H1 (cell line): ENCODE data around the gene DMAC2. TPM values are rescaled to one million over a fixed set of nuclear protein-coding genes. Genes with fewer than 3 reads are reported as not detected.
A peak's percentile ranks its signal among the peaks of the same experiment; 100 is the strongest.

Source experiments
- CTCF ChIA-PET: fragments of 300-600 bp; sonication (Branson Sonifier 250); formaldehyde crosslinking; loops from one replicate; lab custom pipeline; 2021; ENCODE audit not compliant: partially characterized antibody; lab: Charles Lee
- POLR2A ChIA-PET: fragments of 300-600 bp; sonication (Branson Sonifier 250); formaldehyde crosslinking; loops from one replicate; lab custom pipeline; 2021; ENCODE audit warnings: inconsistent platforms; ENCODE audit not compliant: partially characterized antibody; lab: Charles Lee
- DNase-seq, 2 experiments: peaks; one replicate each; pipeline versions ENCODE4 v3.0.0 to v3.0.0-alpha.2; 2010 to 2022; ENCODE audit warnings: low spot score in 2 of 2, low read depth in 1 of 2, mixed read lengths in 1 of 2
- FAIRE-seq: peaks from 2 replicates; lab custom pipeline; 2011; peaks lifted over from hg19 to GRCh38; lab: Jason Lieb, UNC
- H2AFZ ChIP-seq: 2 replicates; pipeline ENCODE4 v1.8.1; 2012; ENCODE audit warnings: low read length, inconsistent platforms
- H2AK5ac ChIP-seq: 2 replicates; pipeline ENCODE4 v1.6.1; 2013; ENCODE audit warnings: low read depth, low read length
- H2BK120ac ChIP-seq: replicated peaks from 2 replicates; pipeline ENCODE3; 2013; ENCODE audit warnings: low read depth, low read length, inconsistent platforms
- H2BK12ac ChIP-seq: 2 replicates; pipeline ENCODE4 v1.6.1; 2013; ENCODE audit warnings: low read depth, low read length
- H2BK15ac ChIP-seq: 2 replicates; pipeline ENCODE4 v1.6.1; 2013; ENCODE audit warnings: low read length
- H2BK20ac ChIP-seq: 2 replicates; pipeline ENCODE4 v1.6.1; 2013; ENCODE audit warnings: low read length
- H2BK5ac ChIP-seq: 2 replicates; pipeline ENCODE4 v1.6.1; 2013; ENCODE audit warnings: low read depth, low read length
- H3K14ac ChIP-seq: 2 replicates; pipeline ENCODE4 v1.6.1; 2013; ENCODE audit warnings: inconsistent platforms; ENCODE audit not compliant: insufficient read length
- H3K18ac ChIP-seq: 2 replicates; pipeline ENCODE4 v1.6.1; 2013; ENCODE audit warnings: low read length; ENCODE audit errors: extremely low read depth
- H3K23ac ChIP-seq: 2 replicates; pipeline ENCODE4 v1.6.1; 2013; ENCODE audit warnings: inconsistent platforms; ENCODE audit not compliant: insufficient read length
- H3K23me2 ChIP-seq: 2 replicates; pipeline ENCODE4 v1.6.1; 2013; ENCODE audit warnings: low read depth, low read length
- H3K27ac ChIP-seq: 2 replicates; pipeline ENCODE4 v1.6.1; 2011; ENCODE audit warnings: low read depth, low read length, inconsistent platforms
- H3K27me3 ChIP-seq, 4 experiments: replicated peaks in 1 of 4; 1 replicate in 1 of 4; 2 replicates in 3 of 4; pipeline versions ENCODE4 v1.6.1 to v1.8.1; 2011 to 2013; ENCODE audit warnings: low read length in 3 of 4, mild to moderate bottlenecking in 3 of 4, inconsistent platforms in 2 of 4, mixed read lengths in 2 of 4, moderate library complexity in 1 of 4; ENCODE audit not compliant: control insufficient read depth in 3 of 4, insufficient read depth in 3 of 4; ENCODE audit errors: extremely low read depth in 1 of 4
- H3K36me3 ChIP-seq, 4 experiments: 2 replicates each; pipeline versions ENCODE4 v1.6.1 to v1.8.1; 2011 to 2013; ENCODE audit warnings: mild to moderate bottlenecking in 4 of 4, low read length in 3 of 4, moderate library complexity in 2 of 4, control low read depth in 1 of 4, inconsistent platforms in 1 of 4; ENCODE audit not compliant: insufficient read depth in 4 of 4, control insufficient read depth in 2 of 4
- H3K4ac ChIP-seq: replicated peaks from 2 replicates; pipeline ENCODE3; 2013; ENCODE audit warnings: low read length, low read depth, mixed read lengths, inconsistent platforms; ENCODE audit not compliant: insufficient read length
- H3K4me1 ChIP-seq, 4 experiments: replicated peaks in 1 of 4; 1 replicate in 1 of 4; 2 replicates in 3 of 4; pipeline versions ENCODE4 v1.6.1 to v1.8.1; 2011 to 2013; ENCODE audit warnings: low read length in 3 of 4, inconsistent platforms in 2 of 4, mixed read lengths in 1 of 4; ENCODE audit not compliant: insufficient read depth in 4 of 4, control insufficient read depth in 3 of 4
- H3K4me2 ChIP-seq, 2 experiments: 2 replicates each; pipeline versions ENCODE4 v1.6.1 to v1.8.1; 2011 to 2013; ENCODE audit warnings: low read depth in 2 of 2, low read length in 2 of 2, control low read depth in 1 of 2, inconsistent platforms in 1 of 2, mild to moderate bottlenecking in 1 of 2; ENCODE audit not compliant: insufficient read depth in 1 of 2
- H3K4me3 ChIP-seq, 4 experiments: fragments of 200-600, 300-600 bp in 1 of 4; sonication (generic), shearing (Covaris generic), sonication (Bioruptor Twin) in 1 of 4; 2 replicates each; pipeline versions ENCODE4 v1.5.1 to v1.8.1; 2011 to 2016; ENCODE audit warnings: low read length in 4 of 4, low read depth in 3 of 4, control low read depth in 2 of 4, inconsistent platforms in 2 of 4, mild to moderate bottlenecking in 2 of 4, mixed read lengths in 1 of 4, moderate library complexity in 1 of 4; ENCODE audit not compliant: insufficient read depth in 2 of 4; ENCODE audit errors: extremely low read depth in 1 of 4
- H3K56ac ChIP-seq: replicated peaks from 2 replicates; pipeline ENCODE3; 2013; ENCODE audit warnings: low read depth, mild to moderate bottlenecking, mixed read lengths, low read length, inconsistent platforms; ENCODE audit not compliant: insufficient read length
- H3K79me1 ChIP-seq: 2 replicates; pipeline ENCODE4 v1.6.1; 2013; ENCODE audit warnings: low read depth, low read length, control low read depth
- H3K79me2 ChIP-seq, 2 experiments: 2 replicates each; pipeline versions ENCODE4 v1.6.1 to v1.8.1; 2012 to 2013; ENCODE audit warnings: low read length in 2 of 2, mild to moderate bottlenecking in 2 of 2, inconsistent platforms in 1 of 2; ENCODE audit not compliant: insufficient read depth in 2 of 2, control insufficient read depth in 1 of 2
- H3K9ac ChIP-seq, 4 experiments: replicated peaks in 1 of 4; 1 replicate in 1 of 4; 2 replicates in 3 of 4; pipeline versions ENCODE4 v1.6.1 to v1.8.1; 2011 to 2013; ENCODE audit warnings: low read depth in 3 of 4, low read length in 3 of 4, control low read depth in 2 of 4, mild to moderate bottlenecking in 2 of 4, moderate library complexity in 2 of 4, inconsistent platforms in 1 of 4; ENCODE audit errors: extremely low read depth in 1 of 4
- H3K9me3 ChIP-seq, 2 experiments: 2 replicates each; pipeline versions ENCODE4 v1.6.1 to v1.8.1; 2012 to 2013; ENCODE audit warnings: mild to moderate bottlenecking in 2 of 2, moderate library complexity in 2 of 2, control low read depth in 1 of 2, inconsistent platforms in 1 of 2, low read depth in 1 of 2, low read length in 1 of 2, mixed read lengths in 1 of 2; ENCODE audit not compliant: insufficient read depth in 2 of 2
- H4K20me1 ChIP-seq, 2 experiments: replicated peaks in 1 of 2; 2 replicates each; pipeline versions ENCODE3 to v1.8.1; 2011 to 2013; ENCODE audit warnings: inconsistent platforms in 2 of 2, low read length in 2 of 2, mild to moderate bottlenecking in 1 of 2; ENCODE audit not compliant: insufficient read depth in 2 of 2, control insufficient read depth in 1 of 2
- H4K5ac ChIP-seq: 2 replicates; pipeline ENCODE4 v1.6.1; 2013; ENCODE audit warnings: low read length, low read depth, mixed read lengths, inconsistent platforms; ENCODE audit not compliant: insufficient read length
- H4K8ac ChIP-seq: 2 replicates; pipeline ENCODE4 v1.8.0; 2013; ENCODE audit warnings: mild to moderate bottlenecking, moderate library complexity, low read length, inconsistent platforms; ENCODE audit not compliant: insufficient read depth; ENCODE audit errors: extremely low read depth
- H4K91ac ChIP-seq: replicated peaks from 2 replicates; pipeline ENCODE3; 2013; ENCODE audit warnings: low read length, mixed read lengths, inconsistent platforms; ENCODE audit not compliant: insufficient read length
- CBX8 ChIP-seq: fragments of 300-800, 300-1000 bp; sonication (generic); IDR thresholded peaks from 2 replicates; pipeline ENCODE4 v1.7.1; 2016; ENCODE audit warnings: low read depth, low read length, borderline replicate concordance
- EP300 ChIP-seq, 2 experiments: IDR thresholded peaks; 1 replicate in 1 of 2; 2 replicates in 1 of 2; pipeline ENCODE4 v1.6.1; 2011 to 2012; ENCODE audit warnings: low read depth in 2 of 2, low read length in 2 of 2, mild to moderate bottlenecking in 2 of 2, borderline replicate concordance in 1 of 2, inconsistent platforms in 1 of 2, moderate library complexity in 1 of 2
- GABPA ChIP-seq: IDR thresholded peaks from 2 replicates; pipeline ENCODE4 v1.6.1; 2011; ENCODE audit warnings: mild to moderate bottlenecking, low read length, moderate library complexity, borderline replicate concordance; ENCODE audit not compliant: insufficient read depth
- JUN ChIP-seq: IDR thresholded peaks from 2 replicates; pipeline ENCODE4 v1.6.1; 2011; ENCODE audit warnings: low read depth, mild to moderate bottlenecking, improper control_type of control experiment, low read length
- KDM5A ChIP-seq: fragments of 200-600 bp; IDR thresholded peaks from 2 replicates; pipeline ENCODE4 v1.7.1; 2012; ENCODE audit warnings: mild to moderate bottlenecking, low read length, inconsistent platforms, mixed read lengths
- RBBP5 ChIP-seq: IDR thresholded peaks from 2 replicates; pipeline ENCODE4 v1.7.1; 2012; ENCODE audit warnings: low read depth, mild to moderate bottlenecking, inconsistent platforms, low read length, moderate library complexity, borderline replicate concordance
- SIRT6 ChIP-seq: IDR thresholded peaks from one replicate; pipeline ENCODE4 v1.7.1; 2012; ENCODE audit warnings: low read length, inconsistent platforms
- TAF7 ChIP-seq: optimal IDR thresholded peaks from 2 replicates; pipeline ENCODE3; 2011; ENCODE audit warnings: low read depth, mild to moderate bottlenecking, inconsistent platforms, low read length, moderate library complexity, borderline replicate concordance
- WGBS, 2 experiments: shearing (Covaris generic) in 1 of 2; methylation state at CpG; one replicate each; pipeline versions ENCODE4 v1.1.6 to v1.1.7; 2013 to 2015; ENCODE audit warnings: low lambda C conversion rate in 2 of 2, mixed read lengths in 2 of 2, inconsistent platforms in 1 of 2, low coverage in 1 of 2, missing lambda C conversion rate in 1 of 2; ENCODE audit not compliant: insufficient replicate concordance in 2 of 2, insufficient coverage in 1 of 2, insufficient read length in 1 of 2; ENCODE audit errors: extremely low coverage in 1 of 2, missing lambda C conversion rate in 1 of 2; 5-methylcytosine and 5-hydroxymethylcytosine counted together
- polyA plus RNA-seq, 7 experiments: library from polyadenylated mRNA; depleted of rRNA in 3 of 7; stranded (reverse) in 5 of 7; unstranded in 2 of 7; fragments of >200 nt in 5 of 7; fragments of 200-250 nt in 2 of 7; gene quantifications; 1 replicate in 5 of 7; 2 replicates in 1 of 7; 4 replicates in 1 of 7; pipeline versions ENCODE4 v1.2.1 to v1.2.3, GENCODE V29; 2011 to 2013; ENCODE audit warnings: missing spikeins in 2 of 7, mixed read lengths in 2 of 7
- total RNA-seq: library from RNA; stranded (reverse); fragmentation: NEBNext Ultra II Directional; extraction: Animal tissue kit (Norgen Biotek cat#: 25700); gene quantifications from 2 replicates; pipeline ENCODE4 v1.2.1, GENCODE V29; 2021
- TF ChIP-seq, protein P1 (sequence below): IDR thresholded peaks from 2 replicates; pipeline ENCODE4 v1.6.1; 2011; ENCODE audit warnings: low read depth, mild to moderate bottlenecking, low read length; ENCODE audit not compliant: insufficient read depth
- TF ChIP-seq, protein P2 (sequence below): IDR thresholded peaks from 2 replicates; pipeline ENCODE4 v1.6.1; 2012; ENCODE audit warnings: inconsistent platforms

DMAC2 gene
- total and polyA plus RNA-seq, 2 of the 8 experiments (the other 6 are each of a cell fraction or from before 2014, with no cell fraction given): 86.8 to 170 TPM

DNA sequence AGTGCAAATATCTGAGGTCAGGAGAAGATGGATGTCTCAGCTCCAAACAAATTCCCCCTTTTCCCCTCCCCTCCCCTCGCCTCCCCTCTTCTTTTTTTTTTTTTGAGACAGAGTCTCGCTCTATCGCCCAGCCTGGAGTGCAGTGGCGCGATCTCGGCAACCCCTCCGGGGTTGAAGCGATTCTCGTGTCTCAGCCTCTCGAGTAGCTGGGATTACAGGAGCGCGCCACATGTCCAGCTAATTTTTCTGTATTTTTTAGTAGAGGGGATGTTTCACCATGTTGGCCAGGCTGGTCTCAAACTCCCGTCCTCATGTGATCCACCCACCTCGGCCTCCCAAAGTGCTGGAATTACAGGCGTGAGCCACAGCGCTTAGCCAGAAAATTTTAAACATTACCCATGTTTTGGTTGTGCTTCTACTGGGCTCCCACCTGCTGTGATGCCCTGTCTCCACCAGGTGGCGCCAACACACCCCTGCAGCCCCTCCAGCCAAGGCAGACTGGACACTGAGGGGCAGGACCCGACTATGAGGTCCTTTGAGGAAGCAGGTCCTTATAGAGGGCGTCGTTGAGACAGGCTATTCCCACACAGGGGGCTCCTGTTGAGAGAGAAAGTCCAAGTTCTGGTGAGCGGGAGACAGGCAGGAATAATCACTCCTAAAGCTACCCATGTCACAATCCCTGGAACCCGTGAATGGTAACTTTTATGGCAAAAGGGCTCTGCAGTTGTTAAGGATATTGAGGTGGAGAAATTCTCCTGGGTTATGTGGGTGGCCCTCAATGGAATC is 9.6 kb upstream of the DMAC2 start:
- ChIA-PET POLR2A (interaction anchor here (1.0 kb wide), 2 partner anchors 9 to 115 kb away, joined by 4 read pairs; no protein-coding TSS in a partner anchor), CTCF (interaction anchor here (0.6 to 20.4 kb wide), 34 partner anchors 8 to 1057 kb away, joined by 3 to 364 read pairs (median 4); partner anchors contain the start of gene DMAC2)
- no peak overlapping the region for H2BK15ac ChIP-seq
- H3K23me2 ChIP-seq: no peaks in the 10 kb centered on the region
- H3K79me2 ChIP-seq: no peaks in the 10 kb centered on the region
- peak overlapping the region in 1 of 2 experiments; percentile 31; a peak in 1 of 4 replicates for H3K4me2 ChIP-seq
- 37% methylated on average over 16 of the region's 22 CpGs; no CpG with 5 or more reads in 1 of the 2 experiments for WGBS, 2 experiments
- peak; percentile 77 for FAIRE-seq
- peak overlapping the region in 1 of 4 experiments; percentile 20; a peak in 1 of 8 replicates for H3K4me3 ChIP-seq
- no peak overlapping the region for H2AFZ ChIP-seq
- H3K4me1 ChIP-seq: no peaks in the 10 kb centered on the region
- no peaks in the 10 kb centered on the region for H3K79me1 ChIP-seq
- no peak overlapping the region for H4K91ac ChIP-seq
- H3K27ac ChIP-seq: no peak overlapping the region
- no peak overlapping the region for H4K8ac ChIP-seq
- no peak overlapping the region for H2BK20ac ChIP-seq
- H3K9me3 ChIP-seq: peaks cover 0 to 2% of the 10 kb centered on the region in 2 experiments; a peak in 2 of 4 replicates
- no peak overlapping the region for H4K5ac ChIP-seq
- H4K20me1 ChIP-seq: no peaks in the 10 kb centered on the region
- no peak overlapping the region for H3K56ac ChIP-seq
- 0 out of 7 replicates have a peak, but pooled peaks cover 0 to 3% (median 0%) of the 10 kb centered on the region in 4 experiments for H3K27me3 ChIP-seq
- H3K36me3 ChIP-seq: no peaks in the 10 kb centered on the region
- H3K18ac ChIP-seq: no peak overlapping the region
- H2BK12ac ChIP-seq: no peak overlapping the region
- H2BK5ac ChIP-seq: no peak overlapping the region
- H2AK5ac ChIP-seq: no peak overlapping the region
- H3K9ac ChIP-seq: no peak overlapping the region
- H2BK120ac ChIP-seq: no peak overlapping the region
- H3K14ac ChIP-seq: no peak overlapping the region
- no peak overlapping the region for H3K23ac ChIP-seq
- no peak overlapping the region for H3K4ac ChIP-seq
- DNase-seq: peak; percentile 66 to 90
- TF ChIP-seq SIRT6 (no peak), EP300 (IDR thresholded peaks at IDR 0.05; ENCODE audit: borderline replicate concordance in 1 of 2, low read depth in 2 of 2, low read length in 2 of 2) (no peak), RBBP5 (no peak), KDM5A (no peak), CBX8 (no peak), TAF7 (no peak), JUN (no peak), GABPA (0 out of 2 replicates have a peak, but pooled peaks have one; percentile 21)
- TF ChIP-seq, protein P1, sequence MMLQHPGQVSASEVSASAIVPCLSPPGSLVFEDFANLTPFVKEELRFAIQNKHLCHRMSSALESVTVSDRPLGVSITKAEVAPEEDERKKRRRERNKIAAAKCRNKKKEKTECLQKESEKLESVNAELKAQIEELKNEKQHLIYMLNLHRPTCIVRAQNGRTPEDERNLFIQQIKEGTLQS: no peak
- TF ChIP-seq, protein P2, sequence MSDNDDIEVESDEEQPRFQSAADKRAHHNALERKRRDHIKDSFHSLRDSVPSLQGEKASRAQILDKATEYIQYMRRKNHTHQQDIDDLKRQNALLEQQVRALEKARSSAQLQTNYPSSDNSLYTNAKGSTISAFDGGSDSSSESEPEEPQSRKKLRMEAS: no peak
